LHCN-M2 (cell line): ENCODE measurements around the gene LCN1. TPM values are rescaled to one million over a fixed set of nuclear protein-coding genes. Genes with fewer than 3 reads are reported as not detected.

ENCODE experiments used
- DNase-seq: peaks from one replicate; pipeline ENCODE4 v3.0.0-alpha.2; 2012; ENCODE audit warnings: low read depth
- total RNA-seq: library from RNA; depleted of rRNA; stranded (reverse); fragments of >200 nt; gene quantifications from 2 replicates; pipeline ENCODE4 v1.2.3, GENCODE V29; 2014; rRNA removed

The LCN1 gene
- total RNA-seq, 1 experiment from 2014 or later, result not detected

- DNase-seq, result no peak
These were observed 44.4 kb downstream of the LCN1 start for GRCh38 chr9:135565636-135566035.

GRCh38 chr9:135566552-135566951, 45.3 kb downstream of the LCN1 start:
- no peak for DNase-seq

GRCh38 chr9:135567311-135567710, 46.1 kb downstream of the LCN1 start:
- no peak for DNase-seq

- no peak for DNase-seq
These were observed 46.8 kb downstream of the LCN1 start for GRCh38 chr9:135568026-135568425.

GRCh38 chr9:135570456-135570855, 49.2 kb downstream of the LCN1 start:
- DNase-seq, result no peak

DNA sequence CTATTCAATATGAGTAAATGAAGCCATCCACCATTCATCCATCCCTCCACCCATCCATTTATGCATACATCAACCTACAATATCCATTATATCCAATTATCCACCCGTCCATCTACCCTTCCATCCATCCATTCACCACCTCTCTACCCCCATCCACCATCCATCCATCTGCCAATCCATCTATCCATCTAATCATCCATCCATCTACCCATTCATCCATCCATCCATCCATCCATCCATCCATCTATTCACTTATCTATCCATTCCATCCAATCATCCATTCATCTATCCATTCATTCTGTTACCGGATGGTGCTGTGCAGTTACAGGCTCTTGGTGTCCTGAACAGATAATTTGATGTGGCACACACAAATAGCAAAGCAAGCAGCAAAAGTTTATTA, 51.0 kb downstream of the LCN1 start:
- no peak for DNase-seq

DNA sequence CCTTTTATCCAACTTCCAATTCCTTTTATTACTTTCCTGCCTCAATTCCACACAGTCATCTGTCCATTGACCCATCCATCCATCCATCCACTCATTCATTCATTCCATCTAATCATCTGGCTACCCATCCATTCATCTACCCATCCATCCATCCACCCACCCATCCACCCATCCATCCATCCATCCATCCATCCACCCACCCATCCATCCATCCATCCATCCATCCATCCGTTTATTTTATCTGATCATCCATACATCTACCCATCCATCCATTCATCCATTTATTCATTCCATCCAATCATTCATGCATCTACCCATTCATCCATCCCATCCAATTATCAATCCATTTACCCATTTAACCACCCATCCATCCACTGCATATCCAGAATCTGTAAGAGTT, 51.9 kb downstream of the LCN1 start:
- DNase-seq, result no peak

GRCh38 chr9:135574331-135574730, 53.1 kb downstream of the LCN1 start:
- no peak for DNase-seq

- DNase-seq, result no peak
These were observed 53.7 kb downstream of the LCN1 start for GRCh38 chr9:135574943-135575342.

Other genes starting within 250 kb of the LCN1 start
- 8.1 and 9.2 TPM in 2 replicates for gene PPP1R26, start 41.7 kb upstream of the LCN1 start, total RNA-seq
- 52.3 and 54.2 TPM in 2 replicates for gene MRPS2, start 20.8 kb upstream of the LCN1 start, total RNA-seq
- gene OBP2A, start 24.7 kb downstream of the LCN1 start, total RNA-seq, result not detected in 2 replicates
- gene PAEP, start 40.3 kb downstream of the LCN1 start, total RNA-seq, result not detected in 2 replicates
- gene GLT6D1, start 118.1 kb downstream of the LCN1 start, total RNA-seq, result not detected in 2 replicates
- not detected in 2 replicates for gene LCN9, start 141.9 kb downstream of the LCN1 start, total RNA-seq
- not detected in 2 replicates for gene SOHLH1, start 178.0 kb downstream of the LCN1 start, total RNA-seq
- not detected in 2 replicates for gene KCNT1, start 180.7 kb downstream of the LCN1 start, total RNA-seq